Neutrophil (primary cell): ENCODE data around the gene DNAJC5G.

Experiments used
- H3K27ac ChIP-seq: fragments of 200-600 bp; sonication (generic); 2 replicates; pipeline ENCODE4 v1.5.1; 2016; ENCODE audit warnings: mild to moderate bottlenecking, moderate library complexity
- H3K27me3 ChIP-seq: fragments of 200-600 bp; sonication (generic); 2 replicates; pipeline ENCODE4 v1.6.0; 2016; ENCODE audit warnings: mild to moderate bottlenecking
- H3K36me3 ChIP-seq: fragments of 200-600 bp; sonication (generic); 2 replicates; pipeline ENCODE4 v1.5.1; 2017
- H3K4me1 ChIP-seq, 2 experiments: fragments of 200-600 bp in 1 of 2; sonication (generic) in 1 of 2; 1 replicate in 1 of 2; 2 replicates in 1 of 2; pipeline versions ENCODE4 v1.5.1 to v1.6.1; 2013 to 2016; ENCODE audit warnings: low read depth in 1 of 2, low read length in 1 of 2, mild to moderate bottlenecking in 1 of 2, moderate library complexity in 1 of 2; ENCODE audit not compliant: control insufficient read depth in 1 of 2, insufficient read depth in 1 of 2
- H3K4me3 ChIP-seq, 2 experiments: fragments of 200-600 bp in 1 of 2; sonication (generic) in 1 of 2; 1 replicate in 1 of 2; 2 replicates in 1 of 2; pipeline ENCODE4 v1.5.1; 2013 to 2016; ENCODE audit warnings: low read depth in 1 of 2, low read length in 1 of 2, mild to moderate bottlenecking in 1 of 2, moderate library complexity in 1 of 2
- H3K9me3 ChIP-seq: fragments of 200-600 bp; sonication (generic); 2 replicates; pipeline ENCODE4 v1.5.1; 2016
- CTCF ChIP-seq: fragments of 200-600 bp; sonication (generic); IDR thresholded peaks from 2 replicates; pipeline ENCODE4 v1.5.1; 2016; ENCODE audit warnings: antibody characterized with exemption

DNAJC5G gene

GRCh38 chr2:27247893-27248292 is 27.3 kb upstream of the DNAJC5G start:
- Histone ChIP-seq H3K9me3 (no peaks in the 10 kb centered on the region), H3K27me3 (peaks cover 32% of the 10 kb centered on the region), H3K36me3 (peaks cover 19% of the 10 kb centered on the region), H3K4me1 (no peaks in the 10 kb centered on the region), H3K27ac (no peak overlapping the region), H3K4me3 (no peak overlapping the region)
- no peak for TF ChIP-seq CTCF

GRCh38 chr2:27249159-27249890 is 25.9 kb upstream of the DNAJC5G start:
- Histone ChIP-seq H3K4me3 (no peak overlapping the region), H3K4me1 (no peaks in the 10 kb centered on the region), H3K27ac (no peak overlapping the region), H3K27me3 (peaks cover 39% of the 10 kb centered on the region), H3K36me3 (peaks cover 4% of the 10 kb centered on the region), H3K9me3 (no peaks in the 10 kb centered on the region)
- no peak for TF ChIP-seq CTCF

GRCh38 chr2:27249891-27250651 is 25.2 kb upstream of the DNAJC5G start:
- H3K27me3 ChIP-seq: peaks cover 46% of the 10 kb centered on the region
- H3K36me3 ChIP-seq: no peaks in the 10 kb centered on the region
- H3K9me3 ChIP-seq: no peaks in the 10 kb centered on the region
- H3K4me3 ChIP-seq: no peak overlapping the region
- H3K27ac ChIP-seq: no peak overlapping the region
- no peak for TF ChIP-seq CTCF
- H3K4me1 ChIP-seq: no peaks in the 10 kb centered on the region

GRCh38 chr2:27250652-27251379 is 24.4 kb upstream of the DNAJC5G start:
- TF ChIP-seq CTCF: no peak
- no peak overlapping the region for H3K27ac ChIP-seq
- no peaks in the 10 kb centered on the region for H3K9me3 ChIP-seq
- H3K36me3 ChIP-seq: no peaks in the 10 kb centered on the region
- H3K4me1 ChIP-seq: no peaks in the 10 kb centered on the region
- peaks cover 54% of the 10 kb centered on the region for H3K27me3 ChIP-seq
- H3K4me3 ChIP-seq: no peak overlapping the region

GRCh38 chr2:27251766-27252165 is 23.5 kb upstream of the DNAJC5G start:
- Histone ChIP-seq H3K4me1 (no peaks in the 10 kb centered on the region), H3K36me3 (no peaks in the 10 kb centered on the region), H3K9me3 (no peaks in the 10 kb centered on the region), H3K27ac (no peak overlapping the region), H3K27me3 (peaks cover 63% of the 10 kb centered on the region), H3K4me3 (no peak overlapping the region)
- no peak for TF ChIP-seq CTCF
